Measurements from ENCODE around the gene KDM3A.
"Not testable (repeated sequence)": the region's sequence is repeated elsewhere in the genome, so short reads cannot be mapped to it uniquely, and the experiment has no call there.

The KDM3A gene

DNA sequence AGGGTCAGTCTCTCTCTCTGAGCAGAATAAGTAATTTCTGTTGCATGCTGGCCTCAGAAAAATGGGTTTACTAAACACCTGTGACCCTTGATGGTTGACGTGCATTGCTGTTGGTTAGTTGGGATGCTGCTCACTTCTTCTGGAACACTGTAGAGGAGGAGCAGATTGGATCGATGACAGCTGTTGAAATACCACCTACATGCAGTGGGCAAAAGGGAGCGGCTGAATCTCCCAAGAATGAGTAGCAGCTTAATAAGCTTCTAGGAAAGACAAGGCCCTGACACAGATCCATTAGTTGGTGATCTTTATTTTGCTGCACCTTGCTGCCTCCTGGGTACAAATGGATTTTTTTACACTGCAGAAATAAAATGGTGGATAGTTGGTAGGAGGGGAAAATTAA, 43.2 kb downstream of the KDM3A start:
- DNase-seq = no peak

DNA sequence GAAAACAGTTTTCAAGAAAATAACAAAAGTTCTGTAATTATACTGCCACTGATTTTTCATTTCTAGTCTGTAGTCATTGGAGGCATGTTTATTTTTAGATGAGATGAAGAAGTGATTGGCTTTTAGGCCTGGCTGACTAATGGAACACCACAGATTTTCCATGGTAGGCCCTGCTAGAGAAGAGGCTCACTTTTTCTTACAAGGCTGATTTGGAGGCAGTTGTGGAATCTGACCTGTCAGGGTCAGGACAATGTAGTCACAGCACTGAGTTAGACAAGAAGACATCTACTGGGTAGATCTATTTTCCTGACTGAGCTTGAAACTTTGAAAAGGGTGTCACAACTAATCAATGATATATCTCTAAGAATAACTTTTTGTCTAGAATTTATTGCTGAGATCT, 43.9 kb downstream of the KDM3A start:
- no peak for DNase-seq

DNA sequence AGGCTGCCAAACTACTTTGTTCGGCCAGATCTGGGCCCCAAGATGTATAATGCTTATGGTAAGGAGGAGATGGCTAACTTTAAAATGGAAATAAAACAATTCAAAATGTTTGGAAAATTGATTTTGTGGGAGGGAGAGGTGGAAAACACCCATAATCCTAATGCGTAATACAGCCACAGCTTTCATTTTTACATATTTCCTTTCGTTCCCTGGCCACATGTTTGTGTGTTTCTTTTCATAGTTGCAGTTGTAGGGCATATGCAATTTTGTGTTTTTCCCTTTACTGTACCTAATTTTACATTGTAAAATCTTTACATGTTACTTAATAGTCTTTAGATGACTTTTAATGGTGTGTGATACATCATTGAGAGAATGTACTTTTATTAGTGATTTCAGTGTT, 44.6 kb downstream of the KDM3A start:
- no peak for DNase-seq

DNA sequence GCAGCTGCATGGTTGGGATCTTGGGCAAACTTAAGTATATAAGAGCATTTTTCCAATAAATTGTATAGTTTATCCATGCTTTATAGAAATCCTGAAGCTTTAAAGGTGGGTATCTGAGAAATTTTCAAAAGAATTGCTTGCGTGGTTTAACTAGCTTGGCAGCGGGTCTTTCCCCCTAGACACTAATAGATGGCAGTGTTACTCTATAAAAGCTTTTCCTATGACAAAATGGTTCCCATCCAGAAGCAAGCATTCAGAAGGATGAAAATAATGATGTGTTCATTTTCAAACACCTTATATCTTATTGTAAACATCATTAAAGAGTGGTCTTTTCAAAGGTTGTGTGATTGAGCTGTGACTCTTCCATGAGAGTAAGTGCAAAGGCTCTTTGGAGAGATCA, 45.9 kb downstream of the KDM3A start:
- no peak for DNase-seq

DNA sequence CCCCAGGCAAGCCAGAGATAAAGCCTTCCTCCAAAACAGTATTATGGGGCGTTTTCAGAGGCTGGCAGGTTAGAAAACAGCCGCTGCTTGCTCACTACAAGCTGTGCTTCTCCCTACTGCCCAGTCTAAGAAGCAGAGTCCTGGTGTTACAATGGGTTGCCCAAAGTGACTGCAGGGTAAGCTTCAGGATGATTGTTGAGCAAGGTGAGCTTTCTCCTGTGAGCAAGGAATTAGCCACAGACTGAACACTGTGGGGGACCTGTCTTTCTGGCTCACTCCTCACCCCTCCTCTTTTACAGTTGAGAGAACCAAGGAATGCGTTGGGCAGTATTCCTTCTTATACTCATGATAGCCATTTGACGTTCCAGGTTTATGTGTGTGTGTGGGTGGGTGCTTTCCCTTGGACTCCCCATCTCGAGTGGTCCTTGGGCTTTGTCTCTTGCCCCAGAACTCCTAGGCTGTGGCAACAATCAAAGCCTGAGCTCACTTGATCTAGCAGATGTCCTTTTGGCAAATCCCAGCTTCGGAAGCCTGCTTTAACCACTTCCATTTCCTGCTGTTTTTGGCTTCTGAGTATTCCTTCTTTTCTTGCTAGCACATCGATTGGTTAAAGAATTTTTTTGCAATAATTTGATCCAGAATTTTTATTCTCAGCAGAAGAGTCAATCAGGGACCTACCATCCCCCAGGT, 47.5 kb downstream of the KDM3A start:
- no peak for DNase-seq

DNA sequence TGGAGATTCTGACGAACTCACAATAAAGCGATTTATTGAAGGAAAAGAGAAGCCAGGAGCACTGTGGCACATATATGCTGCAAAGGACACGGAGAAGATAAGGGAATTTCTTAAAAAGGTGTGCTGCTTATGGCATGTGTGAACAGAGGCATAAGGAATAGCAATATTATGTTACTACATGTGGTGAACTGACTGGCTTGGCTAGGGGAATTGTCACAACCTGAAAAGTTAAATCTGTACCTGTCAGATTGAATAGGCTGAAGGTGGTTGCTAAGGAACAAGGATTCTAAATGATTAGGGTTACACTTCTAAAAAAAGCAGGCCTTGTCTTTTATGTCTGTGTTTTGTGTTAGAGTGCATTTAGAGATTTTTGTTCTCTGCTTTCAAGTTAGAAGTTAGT, 48.4 kb downstream of the KDM3A start:
- DNase-seq = no peak

DNA sequence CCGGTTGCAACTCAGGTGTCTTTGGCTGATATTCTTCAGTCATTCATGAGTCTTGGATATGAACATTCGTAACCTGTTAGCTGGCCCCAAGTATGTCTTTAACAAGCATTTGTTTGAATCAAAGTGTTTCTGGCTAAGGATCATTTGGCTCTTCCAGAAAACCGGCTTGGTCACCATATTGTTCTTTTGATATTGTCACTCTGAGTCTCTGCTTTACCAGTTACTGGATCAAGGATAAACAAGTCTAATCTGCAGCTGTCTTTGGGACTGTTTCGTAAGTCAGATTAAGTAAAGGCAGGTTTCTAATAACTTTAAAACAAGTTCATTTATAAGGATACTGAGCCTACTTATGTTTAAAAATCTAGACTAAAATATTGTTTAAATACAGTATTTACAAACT, 49.1 kb downstream of the KDM3A start:
- no peak for DNase-seq

DNA sequence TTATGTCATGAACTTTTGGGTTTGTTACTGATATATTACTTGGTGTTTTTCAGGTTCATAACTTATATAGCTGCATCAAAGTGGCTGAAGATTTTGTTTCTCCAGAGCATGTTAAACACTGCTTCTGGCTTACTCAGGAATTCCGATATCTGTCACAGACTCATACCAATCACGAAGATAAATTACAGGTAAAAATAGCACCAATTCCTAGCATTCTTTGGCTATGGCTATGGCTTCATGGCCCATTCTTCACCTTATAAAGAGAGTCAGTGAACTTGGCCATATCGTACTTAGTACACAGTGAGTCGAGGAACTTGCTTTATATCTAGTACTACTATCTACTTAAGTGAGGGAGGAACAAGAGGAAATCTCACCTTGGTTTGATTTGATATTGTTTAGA, 49.9 kb downstream of the KDM3A start:
- no peak for DNase-seq

DNA sequence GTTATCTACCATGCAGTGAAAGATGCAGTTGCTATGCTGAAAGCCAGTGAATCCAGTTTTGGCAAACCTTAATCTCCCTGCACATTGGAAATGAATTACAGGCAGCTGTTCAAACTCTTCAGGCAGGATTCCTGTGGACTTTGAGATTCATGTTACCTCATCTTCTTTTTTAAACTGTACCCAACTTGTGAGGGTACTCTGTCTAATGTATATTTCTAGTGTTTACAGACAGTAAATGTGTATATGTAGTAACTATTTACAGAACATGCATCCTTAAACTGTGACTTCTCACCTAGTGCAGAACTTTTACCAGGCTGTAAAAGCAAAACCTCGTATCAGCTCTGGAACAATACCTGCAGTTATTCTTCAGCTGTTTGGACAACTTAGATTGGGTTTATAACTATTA, 50.9 kb downstream of the KDM3A start:
- no peak for DNase-seq

DNA sequence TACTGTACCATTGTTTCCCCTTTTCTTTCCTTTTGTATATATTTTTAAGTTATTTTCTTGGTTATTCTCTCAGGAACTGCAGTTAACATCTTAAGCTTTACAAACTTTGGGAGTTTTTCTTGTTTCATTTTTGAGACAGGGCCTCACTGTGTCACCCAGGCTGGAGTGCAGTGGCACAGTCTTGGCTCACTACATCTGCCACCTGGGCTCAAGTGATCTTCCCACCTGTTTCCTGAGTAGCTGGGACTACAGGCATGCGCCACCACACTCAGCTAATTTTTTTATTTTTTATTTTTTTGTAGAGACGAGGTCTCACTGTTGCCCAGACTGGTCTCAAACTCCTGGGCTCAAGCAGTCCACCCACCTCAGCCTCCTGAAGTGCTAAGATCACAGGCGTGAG, 55.2 kb downstream of the KDM3A start:
- not testable (repeated sequence) for DNase-seq

DNA sequence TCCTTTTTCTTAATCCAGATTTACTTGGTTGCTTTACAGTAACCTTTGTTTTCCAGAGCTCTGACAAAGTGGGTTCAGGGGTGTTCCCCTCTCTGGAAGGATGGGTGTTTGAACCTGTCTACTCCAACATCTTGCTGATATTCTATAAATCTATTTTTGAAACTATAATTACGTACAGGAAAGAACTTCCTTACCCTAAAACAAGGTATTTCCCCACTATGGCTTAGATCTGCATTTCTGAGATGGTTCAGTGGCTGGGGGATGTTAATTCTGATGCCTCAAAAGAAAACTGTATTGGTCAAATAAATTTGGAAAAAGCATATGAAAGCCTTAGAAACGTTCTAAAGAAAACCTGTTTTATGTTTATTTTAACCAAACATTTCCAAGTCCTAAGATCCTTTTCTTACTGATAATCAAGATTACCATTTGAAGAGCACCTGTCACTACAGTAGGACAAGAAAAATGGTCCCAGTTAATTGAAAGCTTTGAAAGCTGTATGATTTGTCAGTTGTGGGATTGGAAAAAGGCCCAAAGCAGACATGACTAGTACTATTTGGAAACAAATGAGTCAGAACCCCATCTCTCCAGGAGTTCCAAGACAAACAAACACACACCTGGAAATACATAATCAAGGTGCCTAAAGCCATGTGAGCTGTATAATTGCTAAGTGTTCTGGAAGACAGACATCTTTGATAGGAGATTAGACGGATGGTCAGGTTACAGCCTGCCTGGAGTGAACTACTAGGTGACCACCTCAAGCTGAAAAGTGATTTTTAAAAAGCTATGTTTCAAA, 57.5 kb downstream of the KDM3A start:
- no peak for DNase-seq

DNA sequence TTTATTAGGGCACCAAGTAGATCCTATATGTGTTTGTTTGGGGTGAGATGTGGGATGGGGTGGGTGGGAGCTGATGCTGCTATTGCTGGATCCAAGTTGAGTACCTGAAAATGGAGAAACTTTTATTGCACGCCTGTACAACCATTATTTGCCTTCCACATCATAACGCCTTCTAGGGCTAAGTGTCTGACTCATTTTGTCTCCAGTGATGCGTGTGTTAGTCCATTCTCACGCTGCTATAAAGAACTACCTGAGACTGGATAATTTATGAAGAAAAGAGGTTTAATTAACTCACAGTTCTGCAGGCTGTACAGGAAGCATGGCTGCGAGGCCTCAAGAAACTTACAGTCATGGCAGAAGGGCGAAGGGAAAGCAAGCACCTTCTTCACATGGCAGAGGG, 58.2 kb downstream of the KDM3A start:
- DNase-seq = no peak

DNA sequence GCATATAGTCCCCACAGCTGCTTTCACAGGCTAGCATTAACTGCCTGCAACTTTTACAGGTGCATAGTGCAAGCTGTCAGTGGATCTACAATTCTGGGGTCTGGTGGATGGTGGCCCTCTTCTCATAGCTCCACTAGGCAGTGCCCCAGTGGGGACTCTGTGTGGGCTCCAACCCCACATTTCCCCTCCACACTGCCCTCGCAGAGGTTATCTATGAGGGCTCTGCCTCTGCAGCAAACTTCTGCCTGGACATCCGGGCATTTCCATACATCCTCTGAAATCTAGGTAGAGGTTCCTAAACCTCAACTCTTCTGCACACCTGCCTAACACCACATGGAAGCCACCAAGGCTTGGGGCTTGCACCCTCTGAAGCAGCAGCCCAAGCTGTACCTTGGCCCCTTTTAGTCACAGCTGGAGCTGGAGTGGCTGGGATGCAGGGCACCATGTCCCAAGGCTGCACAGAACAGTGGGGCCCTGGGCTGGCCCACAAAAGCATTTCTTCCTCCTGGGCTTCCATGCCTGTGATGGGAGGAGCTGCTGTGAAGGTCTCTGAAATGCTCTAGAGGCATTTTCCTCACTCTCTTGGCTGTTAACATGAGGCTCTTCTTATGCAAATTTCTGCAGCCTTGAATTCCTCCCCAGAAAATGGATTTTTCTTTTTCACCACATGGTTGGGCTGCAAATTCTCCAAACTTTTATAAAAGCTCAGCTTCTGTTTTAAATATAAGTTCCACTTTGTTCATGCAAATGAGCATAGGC, 59.3 kb downstream of the KDM3A start:
- DNase-seq = no peak

DNA sequence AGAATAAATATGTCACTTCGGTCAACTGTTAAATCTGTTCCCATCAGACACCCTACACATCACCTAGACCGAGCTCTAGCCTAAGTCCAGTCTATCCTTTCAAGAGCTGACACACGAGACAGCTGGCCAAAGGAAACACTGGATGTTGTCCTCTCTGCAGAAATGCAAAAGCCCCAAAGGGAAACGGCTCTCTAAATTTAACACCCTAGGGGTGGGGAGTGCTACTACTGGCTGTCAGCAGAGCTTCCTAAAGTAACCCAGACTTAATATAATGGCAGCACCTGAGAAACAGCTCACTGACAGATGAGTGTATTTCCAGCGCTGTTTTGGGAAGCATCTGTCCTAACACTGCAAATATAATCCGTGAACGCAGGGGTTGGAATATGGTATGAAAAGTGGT, 66.4 kb downstream of the KDM3A start:
- no peak for DNase-seq

DNA sequence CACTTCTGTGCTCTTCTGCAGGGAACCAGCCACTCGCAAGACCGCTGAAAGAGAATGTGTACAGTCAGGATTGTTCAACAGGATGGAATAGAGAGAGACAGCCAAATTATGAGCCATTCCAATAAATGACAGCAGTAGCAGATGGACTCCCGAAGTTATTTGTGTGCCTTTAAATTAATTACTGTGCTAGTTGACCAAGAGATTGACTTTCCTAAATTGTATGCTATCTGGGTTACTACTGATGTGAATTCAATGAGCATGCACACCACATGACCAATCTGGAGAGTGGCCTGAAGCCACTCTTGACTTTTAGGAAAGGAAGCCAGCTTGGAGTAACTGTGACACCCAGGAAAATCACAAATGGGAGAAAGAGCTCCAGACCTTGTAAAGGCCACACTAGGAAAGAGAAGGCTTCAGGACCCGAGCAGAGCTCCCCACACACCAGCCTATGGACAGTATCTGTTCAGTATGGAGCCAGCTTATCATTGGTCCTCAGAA, 69.3 kb downstream of the KDM3A start:
- DNase-seq = no peak

DNA sequence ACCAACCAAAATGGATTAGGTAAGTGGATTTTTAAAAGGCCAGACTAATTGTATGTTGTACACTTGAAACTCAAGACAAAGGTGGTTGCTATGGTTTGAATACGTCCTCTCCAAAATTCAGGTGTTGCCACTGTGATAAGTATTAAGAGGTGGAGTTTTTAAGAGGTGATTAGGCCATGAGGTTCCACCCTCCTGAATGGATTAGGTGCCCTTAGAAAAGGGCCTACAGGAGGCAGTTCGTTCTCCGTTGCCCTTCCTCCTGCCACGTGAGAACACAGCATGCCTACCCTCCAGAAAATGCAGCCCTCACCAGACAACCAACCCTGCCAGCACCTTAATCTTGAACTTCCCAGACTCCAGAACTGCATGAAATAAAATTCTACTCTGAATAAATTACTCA, 70.9 kb downstream of the KDM3A start:
- DNase-seq = no peak

DNA sequence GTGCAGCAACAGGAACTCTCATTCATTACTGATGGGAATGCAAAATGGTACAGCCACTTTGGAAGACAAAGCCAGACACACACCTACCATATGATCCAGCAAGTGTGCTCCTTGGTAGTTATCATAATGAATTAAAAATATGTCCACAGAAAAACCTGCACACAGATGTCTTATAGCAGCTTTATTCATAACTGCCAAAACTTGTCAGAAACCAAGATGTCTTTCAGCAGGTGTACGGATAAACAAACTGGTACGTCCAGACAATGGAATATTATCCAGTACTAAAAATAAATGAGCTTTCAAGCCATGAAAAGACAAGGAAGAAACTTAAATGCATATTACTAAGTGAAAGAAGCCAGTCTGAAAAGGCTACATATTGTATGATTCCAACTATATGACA, 71.7 kb downstream of the KDM3A start:
- no peak for DNase-seq

DNA sequence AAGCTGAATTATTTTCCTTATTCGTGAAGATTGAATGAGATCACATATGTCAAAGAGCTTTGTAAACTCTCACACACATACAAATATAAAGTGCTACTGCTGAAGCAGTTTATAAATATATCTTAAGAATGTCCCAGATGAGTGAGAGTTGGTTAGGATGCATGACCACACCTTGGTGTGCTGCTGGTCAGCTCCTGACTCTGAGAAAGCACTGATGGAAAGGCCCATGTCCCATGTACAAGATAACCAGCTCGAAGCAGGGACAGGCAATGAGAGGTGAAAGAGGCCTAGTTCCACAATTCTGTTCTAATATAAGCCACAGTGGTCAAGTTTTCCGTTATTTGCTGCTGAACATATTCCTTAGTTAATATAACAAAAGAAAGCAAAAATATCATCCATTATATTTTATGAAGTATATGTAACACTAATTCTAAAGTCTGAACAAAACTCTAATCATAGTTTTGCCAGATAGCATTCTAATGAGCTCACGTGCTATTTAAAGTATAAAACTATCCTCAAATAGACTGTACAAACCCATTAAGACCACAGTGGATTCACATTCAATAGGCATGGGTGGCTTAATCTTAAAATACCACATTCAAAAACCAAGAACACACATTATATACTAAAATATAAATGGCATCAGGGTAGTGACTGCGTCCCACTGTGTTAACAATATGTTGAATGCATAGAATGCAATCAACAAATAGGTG, 72.9 kb downstream of the KDM3A start:
- DNase-seq = no peak

DNA sequence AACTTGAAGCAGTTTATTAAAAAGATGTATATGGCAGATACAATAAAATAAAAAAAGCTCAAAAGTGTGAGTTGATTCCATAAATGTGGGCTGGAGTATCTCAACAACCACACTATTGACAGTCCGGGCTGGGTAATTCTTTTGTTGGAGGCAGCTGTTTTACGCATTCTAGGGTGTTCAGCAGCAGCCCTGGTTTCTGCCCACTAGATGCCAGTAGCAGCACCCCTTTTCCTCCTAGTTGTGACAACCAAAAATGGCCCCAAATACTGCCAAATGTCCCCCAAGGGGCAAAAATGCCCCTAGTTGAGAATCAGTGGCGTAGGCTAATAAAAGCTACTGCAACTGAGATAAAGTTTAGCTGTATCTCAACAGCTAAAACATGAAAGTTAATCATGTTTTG, 77.3 kb downstream of the KDM3A start:
- peak; percentile 23 for DNase-seq

DNA sequence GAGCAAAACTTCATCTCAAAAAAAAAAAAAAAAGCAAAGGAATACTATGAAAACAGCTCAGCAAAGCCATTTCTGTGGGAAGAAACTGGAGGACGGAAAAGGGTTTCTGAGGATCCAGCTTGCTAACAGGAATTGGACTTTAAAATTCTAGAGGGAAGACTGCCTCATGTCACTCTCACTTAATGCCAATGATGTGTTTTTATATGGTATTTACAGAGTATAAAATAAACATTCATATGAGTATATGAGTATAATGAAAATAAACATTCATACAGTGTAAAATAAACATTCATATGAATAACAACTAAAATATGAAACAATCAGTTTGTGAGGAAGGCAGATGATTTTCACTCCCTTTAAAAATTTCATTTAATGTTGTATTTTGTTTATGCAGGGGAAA, 78.2 kb downstream of the KDM3A start:
- DNase-seq = no peak

DNA sequence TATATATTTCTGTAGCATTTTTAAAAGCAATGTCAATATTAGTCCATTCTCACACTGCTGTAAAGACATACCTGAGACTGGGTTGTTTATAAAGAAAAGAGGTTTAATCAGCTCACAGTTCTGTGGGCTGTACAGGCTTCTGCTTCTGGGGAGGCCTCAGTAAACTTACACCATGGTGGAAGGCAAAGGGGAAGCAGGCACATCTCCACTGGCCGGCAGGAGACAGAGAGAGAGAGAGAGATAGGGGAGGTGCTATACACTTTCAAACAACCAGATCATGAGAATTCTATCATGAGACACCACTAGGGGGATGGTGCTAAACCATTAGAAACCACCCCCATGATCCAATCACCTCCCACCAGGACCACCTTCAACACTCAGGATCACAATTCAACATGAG, 79.0 kb downstream of the KDM3A start:
- DNase-seq = no peak

DNA sequence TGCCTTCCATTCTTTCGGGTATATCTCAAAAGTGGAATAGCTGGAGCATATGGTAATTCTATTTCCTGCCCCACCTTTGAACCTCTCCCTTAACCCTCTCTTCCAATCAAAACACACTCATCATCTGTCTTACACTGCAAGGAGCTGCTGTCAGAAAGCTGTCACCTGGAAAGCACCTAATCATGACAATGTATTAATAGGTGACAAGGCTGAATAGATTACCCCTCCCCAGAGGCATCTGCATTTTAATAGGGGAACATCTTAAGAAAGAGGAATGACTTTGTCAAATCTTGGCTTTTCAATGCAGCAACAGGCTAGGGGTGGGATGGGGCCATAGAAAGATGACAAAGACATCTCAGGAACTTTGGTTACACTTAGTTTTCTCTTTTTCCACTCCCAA, 80.8 kb downstream of the KDM3A start:
- no peak for DNase-seq

DNA sequence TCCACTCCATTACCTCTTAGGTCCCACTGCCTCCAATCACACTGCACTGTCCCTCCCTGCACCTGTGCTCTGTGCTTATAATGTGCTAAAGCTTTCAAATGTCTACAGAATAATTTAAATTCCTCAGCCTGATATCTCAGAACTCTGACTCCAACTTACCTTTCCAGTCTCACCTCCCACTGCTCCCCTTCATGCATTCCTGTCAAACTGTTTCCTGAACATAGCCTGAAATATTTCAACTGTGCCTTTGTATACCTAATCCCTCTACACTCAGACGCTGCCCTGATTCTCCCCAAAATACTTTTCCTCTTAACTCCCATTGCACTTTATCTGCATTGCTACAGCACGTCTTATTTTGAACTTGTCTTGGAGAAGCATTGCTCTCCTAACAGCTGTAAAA, 81.5 kb downstream of the KDM3A start:
- DNase-seq = no peak
